Measurements from ENCODE around the gene PFDN5.

PFDN5 gene

DNA sequence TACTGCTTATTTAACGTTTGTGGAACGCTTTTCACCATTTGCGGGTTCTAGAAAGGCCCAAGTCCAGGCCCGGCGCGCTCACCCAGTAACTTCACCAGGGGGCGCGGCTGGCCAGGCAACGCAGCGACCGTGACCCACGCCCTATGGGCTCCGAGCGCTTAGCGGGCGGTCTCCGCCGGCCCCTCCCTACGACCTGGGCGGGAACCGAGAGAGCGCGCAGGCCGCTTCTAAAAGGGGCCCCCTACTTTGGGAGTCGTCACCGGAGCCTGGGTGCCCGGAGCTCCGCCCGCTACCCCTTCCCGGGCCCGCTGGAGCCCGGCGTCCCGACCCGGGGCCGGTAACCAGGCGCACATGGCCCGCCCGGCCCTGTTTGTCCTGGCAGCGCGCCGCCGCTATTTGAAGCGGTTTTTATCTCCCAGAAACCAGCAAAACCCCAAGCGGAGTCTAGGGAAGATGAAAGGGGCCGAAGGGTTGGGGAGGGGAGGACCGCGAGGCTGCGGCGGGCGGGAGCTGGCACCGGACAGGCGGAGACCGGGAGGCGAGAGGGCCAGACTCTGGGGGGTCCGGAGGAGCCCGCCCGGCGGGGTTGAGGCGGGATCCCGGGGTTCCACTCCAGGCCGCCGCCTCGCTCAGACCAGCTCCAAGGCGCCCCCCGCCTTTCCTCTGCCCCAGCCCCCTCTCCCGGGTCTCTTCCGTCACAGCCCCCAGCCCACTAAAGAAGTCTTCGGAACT is 29.6 kb downstream of the PFDN5 start:
- TF ChIP-seq EZH2 (IDR thresholded peaks at IDR 0.05; ENCODE audit: borderline replicate concordance, low read length), result no peak
- TF ChIP-seq, protein P1, sequence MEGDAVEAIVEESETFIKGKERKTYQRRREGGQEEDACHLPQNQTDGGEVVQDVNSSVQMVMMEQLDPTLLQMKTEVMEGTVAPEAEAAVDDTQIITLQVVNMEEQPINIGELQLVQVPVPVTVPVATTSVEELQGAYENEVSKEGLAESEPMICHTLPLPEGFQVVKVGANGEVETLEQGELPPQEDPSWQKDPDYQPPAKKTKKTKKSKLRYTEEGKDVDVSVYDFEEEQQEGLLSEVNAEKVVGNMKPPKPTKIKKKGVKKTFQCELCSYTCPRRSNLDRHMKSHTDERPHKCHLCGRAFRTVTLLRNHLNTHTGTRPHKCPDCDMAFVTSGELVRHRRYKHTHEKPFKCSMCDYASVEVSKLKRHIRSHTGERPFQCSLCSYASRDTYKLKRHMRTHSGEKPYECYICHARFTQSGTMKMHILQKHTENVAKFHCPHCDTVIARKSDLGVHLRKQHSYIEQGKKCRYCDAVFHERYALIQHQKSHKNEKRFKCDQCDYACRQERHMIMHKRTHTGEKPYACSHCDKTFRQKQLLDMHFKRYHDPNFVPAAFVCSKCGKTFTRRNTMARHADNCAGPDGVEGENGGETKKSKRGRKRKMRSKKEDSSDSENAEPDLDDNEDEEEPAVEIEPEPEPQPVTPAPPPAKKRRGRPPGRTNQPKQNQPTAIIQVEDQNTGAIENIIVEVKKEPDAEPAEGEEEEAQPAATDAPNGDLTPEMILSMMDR (IDR thresholded peaks at IDR 0.05; ENCODE audit: low read length), result peak; percentile 85
- peak overlapping the region; percentile 67 for H3K4me3 ChIP-seq (ENCODE audit: low read depth, low read length, poor library complexity, severe bottlenecking)
- H3K27ac ChIP-seq (ENCODE audit: low read depth, low read length, poor library complexity, severe bottlenecking), result peak overlapping the region; percentile 87
- H3K9me3 ChIP-seq (ENCODE audit: low read length), result no peaks in the 10 kb centered on the region
- H3K27me3 ChIP-seq (ENCODE audit: insufficient read depth, low read length), result no peaks in the 10 kb centered on the region
- H3K9ac ChIP-seq (ENCODE audit: low read length), result peak overlapping the region; percentile 83
- H3F3A ChIP-seq (ENCODE audit: insufficient read depth, low read length), result no peaks in the 10 kb centered on the region; the same call in 1 of the 2 replicates
- H4K20me1 ChIP-seq (ENCODE audit: insufficient read depth, low read length), result no peaks in the 10 kb centered on the region
- peaks cover 43% of the 10 kb centered on the region for H3K4me1 ChIP-seq (ENCODE audit: insufficient read depth, low read length, severe bottlenecking)
- peak overlapping the region; percentile 37; the same call in 1 of the 2 replicates for H2AFZ ChIP-seq (ENCODE audit: low read length)
- peak overlapping the region; percentile 93 for H3K4me2 ChIP-seq (ENCODE audit: low read length)
- no peaks in the 10 kb centered on the region for H3K79me2 ChIP-seq (ENCODE audit: insufficient read depth, low read length)
- H3K9me2 ChIP-seq (ENCODE audit: low read depth, low read length), result no peaks in the 10 kb centered on the region
- H3K36me3 ChIP-seq (ENCODE audit: insufficient read depth, low read length), result peaks cover 3% of the 10 kb centered on the region; the same call in 1 of the 2 replicates

GRCh38 chr12:53325511-53326061 is 30.2 kb downstream of the PFDN5 start:
- H3F3A ChIP-seq (ENCODE audit: insufficient read depth, low read length), result no peaks in the 10 kb centered on the region; the same call in 1 of the 2 replicates
- H3K9me2 ChIP-seq (ENCODE audit: low read depth, low read length), result no peaks in the 10 kb centered on the region
- no peak overlapping the region for H2AFZ ChIP-seq (ENCODE audit: low read length)
- H3K36me3 ChIP-seq (ENCODE audit: insufficient read depth, low read length), result no peaks in the 10 kb centered on the region
- peak overlapping the region; percentile 67 for H3K4me3 ChIP-seq (ENCODE audit: low read depth, low read length, poor library complexity, severe bottlenecking)
- no peaks in the 10 kb centered on the region for H4K20me1 ChIP-seq (ENCODE audit: insufficient read depth, low read length)
- no peaks in the 10 kb centered on the region for H3K9me3 ChIP-seq (ENCODE audit: low read length)
- no peak overlapping the region for H3K27ac ChIP-seq (ENCODE audit: low read depth, low read length, poor library complexity, severe bottlenecking)
- TF ChIP-seq, protein P1 (IDR thresholded peaks at IDR 0.05; ENCODE audit: low read length), result no peak
- no peak for TF ChIP-seq EZH2 (IDR thresholded peaks at IDR 0.05; ENCODE audit: borderline replicate concordance, low read length)
- no peaks in the 10 kb centered on the region for H3K79me2 ChIP-seq (ENCODE audit: insufficient read depth, low read length)
- H3K4me2 ChIP-seq (ENCODE audit: low read length), result peak overlapping the region; percentile 93
- H3K27me3 ChIP-seq (ENCODE audit: insufficient read depth, low read length), result no peaks in the 10 kb centered on the region
- peak overlapping the region; percentile 83 for H3K9ac ChIP-seq (ENCODE audit: low read length)
- peaks cover 37% of the 10 kb centered on the region for H3K4me1 ChIP-seq (ENCODE audit: insufficient read depth, low read length, severe bottlenecking)

- TF ChIP-seq, protein P1 (IDR thresholded peaks at IDR 0.05; ENCODE audit: low read length), result no peak
- no peak for TF ChIP-seq EZH2 (IDR thresholded peaks at IDR 0.05; ENCODE audit: borderline replicate concordance, low read length)
- no peaks in the 10 kb centered on the region for H3K36me3 ChIP-seq (ENCODE audit: insufficient read depth, low read length)
- H4K20me1 ChIP-seq (ENCODE audit: insufficient read depth, low read length), result no peaks in the 10 kb centered on the region
- no peaks in the 10 kb centered on the region for H3K9me2 ChIP-seq (ENCODE audit: low read depth, low read length)
- H3K4me2 ChIP-seq (ENCODE audit: low read length), result no peak overlapping the region
- no peaks in the 10 kb centered on the region for H3K79me2 ChIP-seq (ENCODE audit: insufficient read depth, low read length)
- no peaks in the 10 kb centered on the region; the same call in 1 of the 2 replicates for H3F3A ChIP-seq (ENCODE audit: insufficient read depth, low read length)
- H3K9ac ChIP-seq (ENCODE audit: low read length), result no peak overlapping the region
- peaks cover 3% of the 10 kb centered on the region; the same call in 1 of the 2 replicates for H3K27me3 ChIP-seq (ENCODE audit: insufficient read depth, low read length)
- no peaks in the 10 kb centered on the region for H3K9me3 ChIP-seq (ENCODE audit: low read length)
- H3K4me1 ChIP-seq (ENCODE audit: insufficient read depth, low read length, severe bottlenecking), result peaks cover 32% of the 10 kb centered on the region
- H2AFZ ChIP-seq (ENCODE audit: low read length), result no peak overlapping the region
- H3K27ac ChIP-seq (ENCODE audit: low read depth, low read length, poor library complexity, severe bottlenecking), result no peak overlapping the region
- H3K4me3 ChIP-seq (ENCODE audit: low read depth, low read length, poor library complexity, severe bottlenecking), result no peak overlapping the region
These were observed 31.3 kb downstream of the PFDN5 start for GRCh38 chr12:53326460-53327185.

Measured in OCI-LY1 (cell line).